ENCODE measurements around the gene ABCD3. TPM values are rescaled to one million over a fixed set of nuclear protein-coding genes. Genes with fewer than 3 reads are reported as not detected.

ABCD3 gene
- total and polyA plus RNA-seq, 3 donors from 2014 or later: 27.0 to 45.6 (median 45.2) TPM

DNA sequence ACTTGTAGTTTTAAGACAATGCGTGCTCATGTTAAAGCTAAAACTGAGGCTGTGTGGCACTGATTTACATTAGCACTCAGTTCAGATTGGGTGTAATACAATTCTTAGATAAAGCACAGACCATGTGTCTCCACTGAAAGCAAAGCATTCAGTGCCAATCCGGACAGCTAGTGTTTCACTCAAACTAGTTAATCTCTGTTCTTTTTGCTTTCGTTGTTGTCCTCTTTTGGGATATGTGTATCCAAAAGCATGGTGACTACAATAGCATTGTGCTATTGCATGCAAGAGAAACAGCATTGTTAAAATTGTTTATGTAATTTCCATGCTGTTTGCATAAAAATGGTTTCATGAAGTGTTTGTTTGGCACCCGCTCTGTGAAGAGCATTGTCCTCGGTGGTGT is 68.8 kb downstream of the ABCD3 start:
- H3K36me3 ChIP-seq (ENCODE audit: low read depth, missing control alignments): peaks cover 3% of the 10 kb centered on the region
- no peak overlapping the region for H3K27ac ChIP-seq
- no peak for DNase-seq
- 76 to 80% methylated on average over 5 of the region's 5 CpGs for WGBS, 2 donors
- H3K4me3 ChIP-seq: no peak overlapping the region
- TF ChIP-seq POLR2A (IDR thresholded peaks at IDR 0.05): no peak
- TF ChIP-seq, protein P1, sequence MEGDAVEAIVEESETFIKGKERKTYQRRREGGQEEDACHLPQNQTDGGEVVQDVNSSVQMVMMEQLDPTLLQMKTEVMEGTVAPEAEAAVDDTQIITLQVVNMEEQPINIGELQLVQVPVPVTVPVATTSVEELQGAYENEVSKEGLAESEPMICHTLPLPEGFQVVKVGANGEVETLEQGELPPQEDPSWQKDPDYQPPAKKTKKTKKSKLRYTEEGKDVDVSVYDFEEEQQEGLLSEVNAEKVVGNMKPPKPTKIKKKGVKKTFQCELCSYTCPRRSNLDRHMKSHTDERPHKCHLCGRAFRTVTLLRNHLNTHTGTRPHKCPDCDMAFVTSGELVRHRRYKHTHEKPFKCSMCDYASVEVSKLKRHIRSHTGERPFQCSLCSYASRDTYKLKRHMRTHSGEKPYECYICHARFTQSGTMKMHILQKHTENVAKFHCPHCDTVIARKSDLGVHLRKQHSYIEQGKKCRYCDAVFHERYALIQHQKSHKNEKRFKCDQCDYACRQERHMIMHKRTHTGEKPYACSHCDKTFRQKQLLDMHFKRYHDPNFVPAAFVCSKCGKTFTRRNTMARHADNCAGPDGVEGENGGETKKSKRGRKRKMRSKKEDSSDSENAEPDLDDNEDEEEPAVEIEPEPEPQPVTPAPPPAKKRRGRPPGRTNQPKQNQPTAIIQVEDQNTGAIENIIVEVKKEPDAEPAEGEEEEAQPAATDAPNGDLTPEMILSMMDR (IDR thresholded peaks at IDR 0.05): no peak
- no peaks in the 10 kb centered on the region for H3K4me1 ChIP-seq
- H3K27me3 ChIP-seq: no peaks in the 10 kb centered on the region
- H3K9me3 ChIP-seq: no peaks in the 10 kb centered on the region
- intact Hi-C loops (cut with DNase I; ENCODE audit: low total_unique reads): no loop called here

DNA sequence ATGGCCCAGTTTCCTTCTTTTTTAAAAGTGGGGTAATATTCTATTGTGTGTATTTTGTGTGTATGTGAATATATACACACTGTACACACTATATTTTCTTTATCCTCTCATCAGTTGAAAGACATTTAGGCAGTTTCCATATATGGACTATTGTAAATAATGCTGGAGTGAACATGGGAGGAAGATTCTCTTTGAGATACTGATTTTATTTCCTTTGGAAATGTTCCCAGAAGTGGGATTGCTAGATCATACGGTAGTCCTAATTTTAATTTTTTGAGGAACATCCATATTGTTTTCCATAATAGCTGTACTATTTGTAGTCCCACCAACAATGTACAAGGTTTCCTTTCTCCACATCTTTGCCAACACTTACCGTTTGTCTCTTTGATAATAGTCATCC is 72.4 kb downstream of the ABCD3 start:
- H3K9me3 ChIP-seq: no peaks in the 10 kb centered on the region
- no peak overlapping the region for H3K4me3 ChIP-seq
- no peaks in the 10 kb centered on the region for H3K27me3 ChIP-seq
- no peaks in the 10 kb centered on the region for H3K36me3 ChIP-seq (ENCODE audit: low read depth, missing control alignments)
- H3K4me1 ChIP-seq: no peaks in the 10 kb centered on the region
- DNase-seq: no peak
- H3K27ac ChIP-seq: no peak overlapping the region
- intact Hi-C loops (cut with DNase I; ENCODE audit: low total_unique reads): no loop called here
- TF ChIP-seq, protein P1 (IDR thresholded peaks at IDR 0.05): no peak
- TF ChIP-seq POLR2A (IDR thresholded peaks at IDR 0.05): no peak
- WGBS, 2 donors: 70 to 74% methylated on average over 2 of the region's 2 CpGs

DNA sequence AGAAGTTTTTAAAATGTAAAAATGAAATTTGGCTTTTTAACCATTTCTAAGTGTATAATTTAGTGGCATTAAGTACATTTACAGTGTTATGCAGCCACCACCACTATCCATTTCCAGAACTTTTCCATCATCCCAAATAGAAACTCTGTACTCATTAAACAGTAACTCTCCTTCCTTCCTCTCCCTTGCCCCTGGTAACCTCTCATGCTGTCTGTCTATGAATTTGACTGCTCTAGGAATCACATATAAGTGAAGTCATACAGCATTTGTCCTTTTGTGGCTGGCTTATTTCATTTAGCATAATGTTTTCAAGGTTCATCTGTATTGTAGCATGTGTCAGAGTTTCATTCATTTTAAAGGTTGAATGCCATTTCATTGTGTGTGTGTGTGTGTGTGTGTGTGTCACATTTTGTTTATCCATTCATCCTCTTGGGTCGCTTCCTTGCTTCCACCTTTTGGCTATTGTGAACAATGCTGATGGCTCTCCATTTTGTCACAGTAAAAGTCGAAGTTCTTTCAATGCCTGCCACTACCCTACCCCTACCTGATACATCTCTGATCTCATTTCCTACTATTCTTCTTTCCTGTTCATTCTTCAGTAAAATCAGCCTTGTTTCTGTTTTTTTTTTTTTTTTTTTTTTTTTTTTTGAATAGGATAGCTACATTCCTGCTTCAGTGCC is 78.0 kb downstream of the ABCD3 start:
- WGBS, 2 donors: 90 to 92% methylated on average over 2 of the region's 2 CpGs
- TF ChIP-seq POLR2A (IDR thresholded peaks at IDR 0.05): no peak
- TF ChIP-seq, protein P1 (IDR thresholded peaks at IDR 0.05): no peak

DNA sequence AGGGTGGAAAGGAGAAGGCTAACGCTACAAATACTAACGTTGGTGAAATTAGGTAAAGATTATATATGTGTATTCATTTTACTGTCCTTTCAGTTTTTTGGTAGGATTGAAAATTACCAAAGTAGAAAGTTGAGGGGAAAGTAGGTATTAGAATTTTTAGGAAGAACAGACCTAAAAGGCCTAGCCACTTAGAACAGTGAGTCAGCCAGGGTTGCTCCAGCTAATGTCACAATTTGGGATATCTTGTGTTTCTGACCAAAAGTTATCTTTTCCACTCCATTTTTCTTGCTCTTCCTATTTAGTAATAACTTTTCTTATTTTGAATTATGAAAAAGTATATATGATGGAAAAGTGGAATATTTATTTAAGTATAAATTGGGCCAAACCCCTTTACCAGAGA is 83.2 kb downstream of the ABCD3 start:
- Histone ChIP-seq H3K27me3 (no peaks in the 10 kb centered on the region), H3K4me3 (no peak overlapping the region), H3K27ac (no peak overlapping the region), H3K9me3 (no peaks in the 10 kb centered on the region), H3K36me3 (ENCODE audit: low read depth, missing control alignments) (no peaks in the 10 kb centered on the region), H3K4me1 (no peaks in the 10 kb centered on the region)
- no peak for DNase-seq
- intact Hi-C loops (cut with DNase I; ENCODE audit: low total_unique reads): no loop called here
- 91% methylated on average over 2 of the region's 2 CpGs for WGBS, 2 donors
- no peak for TF ChIP-seq POLR2A (IDR thresholded peaks at IDR 0.05)
- TF ChIP-seq, protein P1 (IDR thresholded peaks at IDR 0.05): no peak

More for the DNA sequence above, 78.0 kb downstream of the ABCD3 start:
- Histone ChIP-seq H3K27me3 (no peaks in the 10 kb centered on the region), H3K27ac (no peak overlapping the region), H3K36me3 (ENCODE audit: low read depth, missing control alignments) (no peaks in the 10 kb centered on the region), H3K4me3 (no peak overlapping the region), H3K4me1 (no peaks in the 10 kb centered on the region), H3K9me3 (no peaks in the 10 kb centered on the region)
- no peak for DNase-seq
- intact Hi-C loops (cut with DNase I; ENCODE audit: low total_unique reads): no loop called here

DNA sequence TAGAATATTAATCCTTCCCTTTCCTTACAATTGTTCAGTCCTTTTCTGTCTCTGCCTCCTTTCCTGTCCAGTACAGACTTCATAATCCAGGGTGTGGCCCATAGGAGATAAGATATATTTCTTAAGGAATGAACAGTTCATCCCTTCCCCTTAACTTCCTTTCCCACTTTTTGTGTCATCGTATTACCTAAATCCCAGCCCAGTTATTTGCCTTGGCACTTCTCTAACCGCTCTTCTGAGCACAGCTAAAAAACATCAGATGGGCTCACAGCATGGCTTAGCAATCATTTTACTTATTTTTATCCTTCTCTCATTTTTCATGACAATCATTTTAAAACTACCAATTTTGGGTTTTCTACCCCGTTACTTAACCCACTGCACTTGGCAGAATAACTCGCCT is 83.7 kb downstream of the ABCD3 start:
- WGBS, 2 donors: 85 to 89% methylated on average over 4 of the region's 4 CpGs
- H3K9me3 ChIP-seq: no peaks in the 10 kb centered on the region
- H3K27me3 ChIP-seq: no peaks in the 10 kb centered on the region
- no peak for DNase-seq
- no peak overlapping the region for H3K27ac ChIP-seq
- H3K36me3 ChIP-seq (ENCODE audit: low read depth, missing control alignments): no peaks in the 10 kb centered on the region
- H3K4me1 ChIP-seq: no peaks in the 10 kb centered on the region
- H3K4me3 ChIP-seq: no peak overlapping the region
- no peak for TF ChIP-seq POLR2A (IDR thresholded peaks at IDR 0.05)
- TF ChIP-seq, protein P1 (IDR thresholded peaks at IDR 0.05): no peak
- intact Hi-C loops (cut with DNase I; ENCODE audit: low total_unique reads): no loop called here
